Vagina (tissue), 2 donors: ENCODE results near the gene SLC12A3. TPM values are rescaled to one million over a fixed set of nuclear protein-coding genes. Genes with fewer than 3 reads are reported as not detected.

Source experiments
- DNase-seq, 2 donors: peaks; one replicate each; pipeline ENCODE4 v3.0.0-alpha.2; 2017; ENCODE audit errors: extremely low spot score in 2 of 2
- H3K27ac ChIP-seq: fragments of 200-600 bp; sonication (generic); one replicate; pipeline ENCODE4 v1.5.1; 2019
- H3K27me3 ChIP-seq: fragments of 200-600 bp; sonication (generic); one replicate; pipeline ENCODE4 v1.5.1; 2019
- H3K36me3 ChIP-seq, 2 donors: fragments of 200-600 bp; sonication (generic); one replicate each; pipeline ENCODE4 v1.5.1; 2017 to 2019
- H3K4me1 ChIP-seq: fragments of 200-600 bp; sonication (generic); one replicate; pipeline ENCODE4 v1.5.1; 2019
- H3K4me3 ChIP-seq, 2 donors: fragments of 200-600 bp; sonication (generic); 1 replicate in 1 of 2; 2 replicates in 1 of 2; pipeline ENCODE4 v1.5.1; 2016 to 2019
- H3K9me3 ChIP-seq: fragments of 200-600 bp; sonication (generic); one replicate; pipeline ENCODE4 v1.5.1; 2019
- CTCF ChIP-seq, 3 experiments: fragments of 450-650 bp in 2 of 3; fragments of 200-600 bp in 1 of 3; sonication (generic) in 1 of 3; IDR thresholded peaks; one replicate each; pipeline ENCODE4 v1.5.1; 2017 to 2019; ENCODE audit warnings: antibody characterized with exemption in 3 of 3, mild to moderate bottlenecking in 2 of 3, moderate library complexity in 2 of 3
- POLR2A ChIP-seq, 2 donors: fragments of 450-650 bp; IDR thresholded peaks; one replicate each; pipeline ENCODE4 v1.6.1; 2017; ENCODE audit warnings: antibody characterized with exemption in 2 of 2, mild to moderate bottlenecking in 2 of 2, moderate library complexity in 2 of 2
- POLR2AphosphoS5 ChIP-seq, 2 donors: sonication (generic); formaldehyde crosslinking; IDR thresholded peaks; one replicate each; pipeline ENCODE4 v1.9.0; 2017; ENCODE audit warnings: antibody characterized with exemption in 2 of 2, mild to moderate bottlenecking in 2 of 2, low read depth in 1 of 2; ENCODE audit not compliant: insufficient read depth in 1 of 2
- intact Hi-C: fragments of 100-400 bp; cut with DNase I; formaldehyde crosslinking; loops from one replicate; pipeline ENCODE4 v1.15.1; 2023
- total RNA-seq: library from RNA; depleted of rRNA; stranded (reverse); fragments of >200 nt; gene quantifications from one replicate; pipeline ENCODE4 v1.2.3, GENCODE V29; 2016

Gene SLC12A3
- total RNA-seq, 1 donor from 2014 or later = not detected

GRCh38 chr16:56838622-56839337, 26.2 kb upstream of the SLC12A3 start:
- peaks cover 3 to 68% of the 10 kb centered on the region in 2 donors for H3K36me3 ChIP-seq

GRCh38 chr16:56841233-56841632, 23.8 kb upstream of the SLC12A3 start:
- H3K27me3 ChIP-seq = no peaks in the 10 kb centered on the region
- peaks cover 3 to 54% of the 10 kb centered on the region in 2 donors for H3K36me3 ChIP-seq
- no peak for DNase-seq
- no peak for TF ChIP-seq POLR2A (IDR thresholded peaks at IDR 0.05)
- no peak for TF ChIP-seq POLR2AphosphoS5 (IDR thresholded peaks at IDR 0.05; ENCODE audit: insufficient read depth in 1 of 2, low read depth in 1 of 2)
- TF ChIP-seq CTCF (IDR thresholded peaks at IDR 0.05) = no peak
- H3K4me3 ChIP-seq = no peak overlapping the region
- H3K9me3 ChIP-seq = no peaks in the 10 kb centered on the region
- H3K27ac ChIP-seq = no peak overlapping the region
- intact Hi-C loops = no loop called here
- no peaks in the 10 kb centered on the region for H3K4me1 ChIP-seq

More at GRCh38 chr16:56838622-56839337, 26.2 kb upstream of the SLC12A3 start:
- intact Hi-C loops = no loop called here
- no peak for TF ChIP-seq POLR2AphosphoS5 (IDR thresholded peaks at IDR 0.05; ENCODE audit: insufficient read depth in 1 of 2, low read depth in 1 of 2)
- TF ChIP-seq CTCF (IDR thresholded peaks at IDR 0.05) = no peak
- no peak for TF ChIP-seq POLR2A (IDR thresholded peaks at IDR 0.05)
- DNase-seq = no peak
- H3K9me3 ChIP-seq = no peaks in the 10 kb centered on the region
- H3K27ac ChIP-seq = no peak overlapping the region
- no peak overlapping the region for H3K4me3 ChIP-seq
- H3K27me3 ChIP-seq = no peaks in the 10 kb centered on the region
- no peaks in the 10 kb centered on the region for H3K4me1 ChIP-seq

- no peaks in the 10 kb centered on the region for H3K9me3 ChIP-seq
- TF ChIP-seq POLR2A (IDR thresholded peaks at IDR 0.05) (no peak), CTCF (IDR thresholded peaks at IDR 0.05) (no peak), POLR2AphosphoS5 (IDR thresholded peaks at IDR 0.05; ENCODE audit: insufficient read depth in 1 of 2, low read depth in 1 of 2) (no peak)
- no peak for DNase-seq
- peaks cover 3 to 50% of the 10 kb centered on the region in 2 donors for H3K36me3 ChIP-seq
- intact Hi-C loops = no loop called here
- H3K4me3 ChIP-seq = no peak overlapping the region
- no peaks in the 10 kb centered on the region for H3K27me3 ChIP-seq
- H3K27ac ChIP-seq = no peak overlapping the region
- H3K4me1 ChIP-seq = no peaks in the 10 kb centered on the region
These were observed 23.3 kb upstream of the SLC12A3 start for GRCh38 chr16:56841659-56842058.

GRCh38 chr16:56842133-56842532, 22.9 kb upstream of the SLC12A3 start:
- no peaks in the 10 kb centered on the region for H3K9me3 ChIP-seq
- intact Hi-C loops = no loop called here
- peaks cover 2% of the 10 kb centered on the region for H3K4me1 ChIP-seq
- no peak overlapping the region for H3K4me3 ChIP-seq
- TF ChIP-seq POLR2AphosphoS5 (IDR thresholded peaks at IDR 0.05; ENCODE audit: insufficient read depth in 1 of 2, low read depth in 1 of 2) (no peak), POLR2A (IDR thresholded peaks at IDR 0.05) (no peak), CTCF (IDR thresholded peaks at IDR 0.05) (no peak)
- peaks cover 3 to 47% of the 10 kb centered on the region in 2 donors for H3K36me3 ChIP-seq
- no peaks in the 10 kb centered on the region for H3K27me3 ChIP-seq
- no peak overlapping the region for H3K27ac ChIP-seq
- DNase-seq = no peak

GRCh38 chr16:56844056-56844455, 21.0 kb upstream of the SLC12A3 start:
- Histone ChIP-seq H3K4me1 (peaks cover 21% of the 10 kb centered on the region), H3K27me3 (no peaks in the 10 kb centered on the region), H3K4me3 (no peak overlapping the region), H3K36me3 (peaks cover 0 to 31% of the 10 kb centered on the region in 2 donors), H3K27ac (no peak overlapping the region), H3K9me3 (no peaks in the 10 kb centered on the region)
- DNase-seq = no peak
- no peak for TF ChIP-seq CTCF (IDR thresholded peaks at IDR 0.05)
- TF ChIP-seq POLR2A (IDR thresholded peaks at IDR 0.05) = no peak
- no peak for TF ChIP-seq POLR2AphosphoS5 (IDR thresholded peaks at IDR 0.05; ENCODE audit: insufficient read depth in 1 of 2, low read depth in 1 of 2)
- intact Hi-C loops = no loop called here
